Iris pigment epithelial cell (primary cell): ENCODE results near the gene EIF3I.

ENCODE experiments used
- DNase-seq: peaks from one replicate; pipeline ENCODE4 v3.0.0-alpha.2; 2011; ENCODE audit warnings: low read depth

Gene EIF3I

DNA sequence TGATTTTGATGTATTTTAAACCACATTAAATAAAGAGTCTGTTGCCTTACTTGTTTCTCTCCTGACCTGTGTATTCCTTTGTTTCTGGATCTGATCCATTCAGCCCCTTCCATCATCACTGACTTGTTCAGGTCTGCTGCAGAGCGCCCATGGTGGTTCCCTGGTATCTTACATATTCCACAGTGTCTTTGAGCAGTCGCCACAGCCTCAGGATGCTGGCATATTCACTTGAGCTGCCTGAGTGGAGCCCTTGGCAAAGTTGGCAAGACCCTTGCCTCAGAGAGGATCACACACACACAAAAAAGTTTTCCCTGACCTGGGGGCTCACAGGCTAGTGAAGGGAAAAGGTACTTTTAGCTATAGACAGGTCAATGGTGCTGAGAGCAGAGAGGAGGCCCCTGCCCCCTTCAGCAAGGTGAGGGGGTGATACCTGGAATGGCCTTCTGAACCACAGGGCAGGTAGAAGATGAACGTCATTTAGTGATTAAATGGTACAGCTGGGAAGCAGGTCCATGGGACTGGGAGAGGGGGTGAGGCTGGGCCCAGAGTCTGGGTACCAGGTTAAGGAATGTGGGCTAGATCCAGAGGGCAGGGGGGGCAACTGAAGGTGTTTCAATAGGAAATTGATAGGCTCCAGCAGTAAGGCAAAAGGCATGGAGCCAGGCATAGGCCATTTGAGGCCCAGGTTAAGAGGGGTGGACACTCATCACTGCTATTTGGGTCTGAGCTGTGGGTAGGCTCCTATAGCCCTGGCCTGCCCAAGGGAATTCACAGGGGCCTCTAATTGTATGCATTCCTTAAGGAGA lies 23.8 kb upstream of the EIF3I start:
- no peak for DNase-seq

DNA sequence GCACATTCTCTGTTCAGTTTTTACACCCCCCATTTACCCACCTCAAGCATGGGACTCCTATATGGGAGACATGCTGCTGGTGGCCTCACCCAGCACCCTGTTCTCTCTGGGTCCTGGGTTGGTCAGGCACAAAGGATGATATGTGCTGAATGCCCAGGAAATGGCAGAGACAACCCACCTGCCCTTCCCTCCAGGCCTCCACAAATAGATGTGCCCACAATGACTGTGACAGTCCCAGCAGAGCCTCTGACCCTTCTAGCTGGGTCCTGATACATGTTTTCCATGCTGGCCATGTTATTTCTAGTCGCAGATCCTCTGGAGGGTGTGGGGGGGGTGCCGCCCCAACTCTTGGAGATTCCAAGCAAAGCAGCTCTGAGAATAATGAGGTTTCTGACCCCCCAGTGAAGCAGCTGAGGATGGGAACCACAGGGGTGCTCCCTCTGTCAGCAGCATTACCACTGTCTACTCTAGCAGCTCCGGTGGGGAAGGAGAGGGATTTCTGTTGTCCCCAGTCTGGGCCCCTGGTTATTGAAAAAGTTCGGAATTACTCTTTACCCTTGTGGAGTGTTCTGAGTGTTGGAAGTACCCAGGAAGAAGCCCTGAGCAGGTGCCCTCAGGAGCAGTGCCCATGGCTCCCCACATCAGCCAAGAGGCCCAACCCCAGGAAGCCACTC lies 23.0 kb upstream of the EIF3I start:
- no peak for DNase-seq

DNA sequence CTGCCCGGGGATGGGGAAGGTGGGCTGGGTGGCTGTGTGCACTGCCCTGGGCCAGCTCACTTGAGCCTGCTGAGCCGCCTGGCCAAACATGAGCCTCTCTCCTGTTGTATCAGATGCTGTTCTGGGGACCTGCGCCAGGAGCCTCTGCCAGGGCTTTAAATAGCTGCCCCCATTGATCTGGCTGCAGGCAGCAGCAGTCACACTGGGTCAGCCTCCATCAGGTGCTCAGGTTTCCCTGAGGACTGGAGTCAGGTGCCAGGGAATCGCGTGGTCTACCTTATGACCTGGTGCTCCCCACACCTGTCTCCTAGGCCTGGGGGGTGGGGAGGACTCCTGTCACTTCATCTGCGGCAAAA lies 22.5 kb upstream of the EIF3I start:
- no peak for DNase-seq

DNA sequence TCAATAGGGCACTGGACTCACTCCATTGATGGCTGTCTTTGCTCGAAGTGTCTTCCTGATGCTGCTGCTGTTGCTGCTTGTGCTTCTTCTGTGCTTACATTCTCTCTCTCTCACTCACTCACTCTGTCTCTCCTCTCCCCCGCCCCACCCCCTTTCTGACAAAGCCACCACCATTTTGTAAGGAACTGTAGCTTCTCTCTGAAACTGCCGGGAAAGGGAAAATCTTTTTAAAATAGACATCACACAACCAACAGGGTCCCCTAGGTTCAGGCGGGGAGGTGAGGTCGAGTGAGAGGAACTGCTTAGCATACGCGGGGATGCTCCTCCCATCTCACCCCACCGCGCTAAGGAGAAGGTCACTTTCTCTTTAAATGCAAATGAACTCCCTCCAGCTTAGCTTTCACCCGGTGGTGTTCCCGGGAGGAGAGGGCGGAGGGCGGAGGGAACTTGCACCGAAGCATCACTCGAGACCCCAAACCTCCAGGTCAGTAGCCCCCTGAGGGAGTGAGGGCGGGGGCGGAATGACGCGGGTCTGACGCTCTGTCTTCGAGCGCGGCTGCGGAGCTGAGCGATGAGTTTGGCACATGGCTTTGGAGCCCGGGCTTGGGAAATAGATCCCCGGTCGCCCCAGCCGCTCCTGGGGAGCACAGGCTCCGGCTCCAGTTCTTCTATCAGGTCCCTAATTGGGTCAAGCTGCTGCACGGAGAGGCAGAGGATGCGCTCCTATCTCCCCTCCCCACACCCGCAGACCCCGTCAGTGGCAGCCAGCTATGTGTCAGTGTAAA lies 21.8 kb upstream of the EIF3I start, which contains the start of gene CCDC28B:
TSS of gene CCDC28B (plus strand) at position 370 of the 785 bp plus-strand sequence. CDS start 1,341 bp downstream, outside the sequence.
- peak; percentile 83 for DNase-seq

DNA sequence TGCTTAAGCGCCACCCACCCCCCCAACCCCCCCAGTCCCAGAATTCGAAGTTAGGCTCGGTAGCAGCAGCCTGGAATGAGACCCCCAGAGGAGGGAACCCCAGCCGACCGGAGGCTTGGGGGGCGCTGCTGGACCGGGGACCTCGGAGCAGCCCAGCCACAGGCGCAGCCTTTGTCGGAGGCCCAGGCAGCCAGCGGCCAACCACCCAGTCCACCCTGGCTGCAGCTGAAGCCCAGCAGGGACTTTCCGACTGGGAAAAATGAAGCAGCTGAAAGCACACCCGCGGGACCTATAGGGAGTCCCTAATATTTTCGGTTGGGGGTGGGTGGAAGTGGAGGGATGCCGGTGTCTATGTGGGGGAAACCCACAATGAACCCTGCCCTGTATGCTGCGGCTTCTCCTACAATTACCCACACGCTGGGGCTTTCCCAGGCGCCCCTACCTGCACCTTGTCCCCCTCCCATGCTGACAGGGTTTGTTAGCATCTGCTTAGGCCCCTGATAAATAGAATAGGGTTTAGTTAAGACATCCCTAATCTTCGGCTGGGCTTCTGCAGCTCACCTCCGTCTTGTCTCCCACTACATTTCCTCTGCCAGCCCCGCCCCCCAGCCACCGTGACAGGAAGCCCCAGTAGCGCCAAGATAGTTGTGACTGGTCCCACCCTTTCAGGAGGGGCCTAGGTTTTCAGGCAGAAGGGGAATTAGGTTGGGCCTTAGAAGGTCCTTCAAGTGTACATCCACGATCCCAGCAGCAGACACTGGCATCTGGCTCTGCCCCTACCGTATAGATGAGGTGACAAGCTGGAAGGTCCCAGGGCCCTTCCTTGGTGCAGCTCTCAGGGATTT lies 21.0 kb upstream of the EIF3I start:
- DNase-seq, result peak; percentile 72

DNA sequence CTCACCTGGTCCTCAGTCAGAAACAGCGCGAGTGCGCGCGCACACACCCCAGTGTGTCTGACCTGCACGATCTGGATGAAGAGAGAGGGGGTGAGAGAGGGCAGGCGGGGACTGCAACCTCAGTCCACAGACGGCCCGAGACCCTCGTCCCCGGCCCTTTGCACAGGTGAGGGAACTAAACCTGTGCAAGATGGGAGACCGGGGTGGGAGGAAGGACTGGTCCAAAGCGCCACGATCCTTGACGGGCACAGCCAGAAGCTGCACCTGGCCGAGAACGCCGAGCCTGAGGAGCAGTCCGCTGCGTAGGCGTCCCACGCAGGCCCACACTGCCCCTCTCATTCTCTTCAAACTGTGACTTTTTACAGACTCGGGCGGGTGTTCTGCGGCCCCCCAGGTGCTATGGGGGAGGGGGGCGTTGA lies 17.3 kb upstream of the EIF3I start:
- no peak for DNase-seq

DNA sequence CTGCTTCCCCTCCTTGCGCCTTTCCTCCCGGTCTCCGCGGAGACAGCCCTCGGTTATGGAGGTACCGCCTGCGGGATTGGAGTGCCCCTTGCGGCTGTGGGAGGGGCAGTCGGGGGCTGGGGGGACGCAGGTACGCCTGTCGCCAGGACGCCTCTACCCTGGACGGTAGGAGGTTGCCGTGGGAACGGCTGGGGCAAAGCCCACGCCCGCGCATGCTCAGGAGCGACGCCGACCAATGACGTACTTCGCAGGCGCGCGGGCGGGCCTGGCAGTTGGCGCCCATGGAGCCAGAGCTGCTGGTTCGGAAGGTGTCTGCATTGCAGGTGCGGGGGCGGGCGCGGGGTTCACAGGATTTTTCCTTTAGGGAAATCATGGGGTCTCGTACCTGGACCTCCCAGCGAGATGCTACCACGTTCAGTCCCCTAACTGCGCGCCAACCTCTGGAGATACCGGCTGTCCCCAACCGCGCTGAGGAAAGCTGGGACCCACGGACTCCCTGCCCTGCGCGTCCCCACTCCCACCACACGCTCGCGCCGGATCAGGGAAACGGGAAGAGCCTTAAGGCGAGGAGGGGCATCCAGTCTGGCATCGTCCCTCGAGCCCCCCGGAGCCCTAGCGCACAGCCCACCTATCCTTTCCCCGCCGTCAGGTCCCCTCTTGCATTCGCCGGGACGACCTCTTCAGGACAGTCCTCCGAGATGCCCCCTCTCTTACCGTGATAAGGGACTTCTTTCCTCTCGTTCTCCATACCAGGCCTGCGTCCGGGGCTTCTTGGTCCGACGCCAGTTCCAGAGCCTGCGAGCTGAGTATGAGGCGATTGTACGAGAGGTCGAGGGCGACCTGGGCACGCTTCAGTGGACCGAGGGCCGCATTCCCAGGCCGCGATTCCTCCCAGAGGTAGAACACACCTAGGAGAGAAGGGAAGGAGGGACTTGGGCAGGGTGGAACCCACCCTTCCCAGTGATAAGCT lies 16.5 kb upstream of the EIF3I start, which contains the start of gene IQCC:
TSS of gene IQCC (plus strand) at position 271 of the 970 bp plus-strand sequence. CDS start at position 282, 11 bp downstream.
- peak; percentile 78 for DNase-seq

DNA sequence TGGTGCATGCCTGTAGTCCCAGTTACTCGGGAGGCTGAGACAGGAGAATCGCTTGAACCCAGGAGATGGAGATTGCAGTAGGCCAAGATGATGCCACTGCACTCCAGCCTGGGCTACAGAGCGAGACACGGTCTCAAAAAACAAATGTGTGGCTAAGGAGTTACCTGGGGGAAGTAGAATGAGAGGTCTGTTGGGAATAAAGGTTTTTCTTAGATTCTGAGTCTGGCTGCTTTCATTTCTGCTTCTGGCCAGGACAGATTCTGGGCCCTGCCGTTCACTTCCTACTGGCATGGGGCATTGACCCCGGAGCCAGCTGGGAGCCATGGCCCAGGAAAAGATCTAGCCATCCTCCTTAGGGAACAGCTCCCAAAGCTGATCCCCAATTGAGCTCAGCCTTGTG lies 13.7 kb upstream of the EIF3I start:
- DNase-seq, result no peak

DNA sequence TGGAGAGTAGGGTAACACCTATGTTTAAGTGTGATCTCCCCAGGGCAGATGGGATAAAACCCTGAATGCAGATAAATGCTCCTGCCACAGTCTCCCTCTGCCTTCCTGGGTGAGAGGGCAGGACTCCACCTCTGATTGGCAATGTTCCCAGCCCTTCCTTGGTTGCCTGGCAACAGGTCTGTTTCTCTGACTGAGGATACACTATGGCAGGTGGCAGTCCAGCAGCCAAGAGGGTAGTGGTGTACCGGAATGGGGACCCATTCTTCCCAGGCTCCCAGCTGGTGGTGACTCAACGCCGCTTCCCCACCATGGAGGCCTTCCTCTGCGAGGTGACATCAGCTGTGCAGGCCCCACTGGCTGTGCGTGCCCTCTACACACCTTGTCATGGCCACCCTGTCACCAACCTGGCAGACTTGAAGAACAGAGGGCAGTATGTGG lies 13.3 kb upstream of the EIF3I start, which contains the start of gene DCDC2B:
TSS of gene DCDC2B (plus strand) at position 199 of the 438 bp plus-strand sequence. CDS start at position 204, 5 bp downstream.
- peak; percentile 40 for DNase-seq

DNA sequence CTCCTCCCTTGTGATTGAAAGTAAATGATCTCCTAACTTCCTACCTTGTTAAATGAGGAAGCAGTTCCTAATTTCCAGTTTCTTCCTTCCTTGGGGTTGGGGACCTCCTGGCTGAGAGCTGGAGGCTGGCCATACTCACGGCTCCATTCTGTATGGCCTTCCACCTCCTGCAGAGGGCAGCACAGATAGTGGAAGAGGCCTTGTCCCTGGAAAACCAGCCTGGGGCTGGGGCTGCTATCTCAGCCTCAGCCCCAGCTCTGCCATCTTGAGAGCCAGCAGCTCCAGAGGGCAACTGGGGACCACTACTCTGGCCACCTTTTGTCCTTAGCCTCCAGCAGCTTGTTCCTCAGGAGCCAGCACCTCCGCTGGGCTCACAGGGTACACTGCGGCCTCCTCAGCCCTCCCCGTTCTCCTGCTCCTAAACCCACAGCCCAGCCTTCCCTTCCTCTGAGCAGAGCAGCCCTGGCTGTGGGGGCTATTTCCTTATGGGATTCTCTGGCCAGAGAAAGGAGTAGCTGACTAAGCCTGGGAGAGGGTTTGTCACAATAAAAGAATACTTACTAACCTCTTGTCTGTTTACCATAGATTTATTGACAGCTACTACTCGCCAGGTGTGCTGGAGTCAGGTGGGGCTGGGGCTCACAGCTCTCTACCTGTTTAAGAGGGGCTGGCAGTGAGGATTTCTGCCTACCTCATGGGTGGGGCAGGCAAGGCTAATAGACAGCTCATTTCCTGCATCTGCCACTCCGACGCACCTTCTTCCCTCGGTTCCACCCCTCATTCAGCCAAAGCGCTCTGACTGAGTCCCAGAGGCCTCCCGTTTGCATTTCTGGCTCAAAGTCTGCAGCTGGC lies 6.4 kb upstream of the EIF3I start:
- peak; percentile 64 for DNase-seq

DNA sequence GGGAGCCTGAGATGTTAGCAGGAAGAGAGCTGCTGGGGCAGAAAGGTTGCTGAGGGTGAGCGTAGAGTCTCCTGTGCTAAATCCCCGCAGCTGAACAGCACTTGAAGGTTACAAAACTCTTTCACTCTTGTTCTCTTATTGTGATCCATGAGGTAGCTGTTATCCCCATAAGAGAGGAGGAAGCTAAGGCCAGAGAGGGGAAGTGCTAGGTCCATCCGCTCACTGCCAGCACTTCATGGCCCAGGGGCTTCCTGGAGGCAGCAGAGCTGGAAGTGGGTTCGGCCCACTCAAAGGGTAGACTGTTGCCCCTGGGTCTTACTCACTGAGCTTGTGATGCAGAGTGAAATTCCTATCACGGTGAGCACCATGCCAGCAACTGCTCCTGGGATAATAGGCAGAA lies 5.6 kb upstream of the EIF3I start:
- DNase-seq, result no peak

DNA sequence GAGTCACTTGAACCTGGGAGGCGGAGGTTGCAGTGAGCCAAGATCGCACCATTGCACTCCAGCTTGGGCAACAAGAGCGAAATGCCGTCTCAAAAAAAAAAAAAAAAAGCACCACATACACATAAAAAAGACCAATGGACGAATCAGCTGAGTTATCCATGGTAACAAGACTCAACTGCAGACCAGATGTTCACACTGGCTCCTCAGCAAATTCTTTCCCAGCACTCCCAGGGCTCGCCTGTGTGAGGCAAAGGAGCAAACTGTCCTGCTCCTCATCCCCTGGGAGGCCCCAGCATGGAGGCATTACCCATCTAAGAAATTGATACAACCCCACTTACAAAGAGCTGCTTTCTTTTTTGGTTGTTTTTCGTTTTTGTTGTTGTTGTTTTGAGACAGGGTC lies 3.2 kb upstream of the EIF3I start:
- DNase-seq, result no peak

DNA sequence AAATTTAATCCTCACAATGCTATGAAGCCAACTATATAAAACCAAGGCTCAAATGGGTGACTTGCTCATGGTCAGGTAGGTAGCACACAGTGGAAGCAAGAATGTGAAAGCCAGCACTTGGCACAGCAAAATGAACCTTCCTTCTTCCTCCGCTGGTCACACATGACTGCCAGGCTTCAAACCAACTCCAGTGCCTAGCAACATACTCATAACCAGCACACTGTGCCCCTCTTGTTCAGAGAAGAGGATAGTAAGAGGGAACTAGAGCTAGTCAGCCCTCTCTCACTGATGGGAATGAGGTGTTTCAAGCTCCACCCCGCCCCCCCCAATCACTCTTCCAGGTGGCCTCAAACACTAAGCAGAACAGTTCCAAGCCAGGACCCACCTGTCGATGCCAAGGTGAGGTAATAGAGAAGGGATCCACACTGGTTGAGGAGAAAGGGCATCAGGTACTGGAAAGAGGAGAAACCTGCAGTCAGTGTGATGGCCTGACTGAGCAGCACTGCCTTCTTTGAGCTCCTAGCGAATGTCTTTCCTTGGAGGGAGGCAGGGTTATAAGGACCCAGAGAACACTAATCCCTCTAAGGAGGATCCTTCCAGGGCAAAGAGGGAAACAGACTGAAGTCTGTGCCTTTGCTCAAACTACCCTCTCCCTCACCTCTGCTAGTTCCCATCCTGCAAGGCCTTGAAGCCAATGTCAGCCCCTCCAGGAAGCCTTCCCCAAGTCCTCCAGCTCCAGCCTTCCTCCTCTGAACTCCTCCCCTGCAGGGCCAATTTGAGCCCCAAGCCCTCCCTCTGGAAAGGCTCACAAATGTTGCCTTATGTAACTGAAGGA lies 1.2 kb upstream of the EIF3I start:
- DNase-seq, result no peak

DNA sequence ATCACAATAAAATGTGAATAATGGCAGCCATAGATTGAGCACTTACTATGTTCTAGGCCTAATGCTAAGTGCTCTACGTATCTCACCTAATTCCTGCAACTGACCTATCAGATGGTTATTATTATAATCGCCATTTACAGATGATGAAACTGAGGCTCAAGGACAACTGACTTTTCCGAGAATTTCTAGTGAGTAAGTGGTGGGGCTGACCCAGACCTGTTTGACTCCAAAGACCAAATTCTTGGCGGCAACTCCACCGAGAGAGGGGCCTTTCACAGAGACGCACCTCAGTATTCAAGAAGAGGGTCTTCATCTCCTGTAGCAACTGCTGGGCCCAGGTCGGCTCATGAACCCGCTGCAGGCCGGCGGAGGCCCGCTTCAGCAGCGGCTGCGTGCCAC lies 627 bp upstream of the EIF3I start:
- no peak for DNase-seq

DNA sequence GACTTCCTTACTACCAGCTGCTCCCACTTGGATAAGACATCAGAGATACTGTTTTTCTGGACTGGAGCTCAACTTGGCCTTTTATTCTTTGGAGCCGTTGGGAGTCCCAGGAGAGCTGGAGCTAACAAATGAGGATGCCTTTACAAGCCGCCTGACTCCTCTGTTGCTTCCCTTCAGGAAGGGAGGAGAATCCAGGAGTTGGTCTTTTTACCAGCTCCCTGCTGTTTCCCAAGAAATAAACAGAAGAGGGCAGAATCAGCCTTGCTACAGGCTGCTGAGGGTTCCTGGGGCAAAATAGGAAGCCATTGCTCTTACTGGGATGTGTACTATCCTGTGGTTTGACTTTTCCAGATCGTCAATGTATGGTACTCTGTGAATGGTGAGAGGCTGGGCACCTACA lies 1.5 kb downstream of the EIF3I start:
- DNase-seq, result no peak

DNA sequence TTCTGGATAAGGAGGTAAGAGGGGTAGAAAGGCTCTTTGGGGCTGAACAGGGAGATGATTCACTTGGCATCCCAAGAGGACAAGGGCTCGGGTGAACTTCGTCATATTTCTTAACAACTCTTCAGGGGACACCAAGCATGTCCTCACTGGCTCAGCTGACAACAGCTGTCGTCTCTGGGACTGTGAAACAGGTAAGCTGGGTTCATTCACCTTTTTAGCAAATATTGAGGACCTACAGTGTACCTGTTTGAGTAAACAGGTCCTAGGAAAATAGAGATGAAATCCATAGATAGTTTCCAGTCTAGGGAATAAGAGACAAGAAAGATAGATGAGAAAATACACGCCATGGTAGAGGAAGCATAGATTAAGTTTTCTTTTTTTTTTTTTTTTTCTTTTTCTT lies 2.1 kb downstream of the EIF3I start:
- no peak for DNase-seq

DNA sequence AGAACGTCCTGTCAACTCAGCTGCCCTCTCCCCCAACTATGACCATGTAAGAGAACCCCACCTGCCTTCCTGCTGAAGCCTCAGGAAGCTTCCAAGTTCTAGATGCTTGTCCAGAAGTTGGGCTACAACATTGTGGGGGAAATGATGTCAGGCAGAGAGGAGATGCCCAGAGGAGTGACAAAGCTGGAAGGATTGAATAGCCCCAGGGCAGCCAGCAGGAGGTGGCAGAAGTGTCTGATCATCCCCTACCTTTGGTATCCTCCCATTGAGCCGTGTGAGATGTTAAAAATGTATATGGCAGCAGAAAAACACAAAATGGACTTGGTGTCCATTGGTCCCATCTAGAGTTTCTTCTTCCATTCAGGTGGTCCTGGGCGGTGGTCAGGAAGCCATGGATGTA lies 6.6 kb downstream of the EIF3I start:
- no peak for DNase-seq

DNA sequence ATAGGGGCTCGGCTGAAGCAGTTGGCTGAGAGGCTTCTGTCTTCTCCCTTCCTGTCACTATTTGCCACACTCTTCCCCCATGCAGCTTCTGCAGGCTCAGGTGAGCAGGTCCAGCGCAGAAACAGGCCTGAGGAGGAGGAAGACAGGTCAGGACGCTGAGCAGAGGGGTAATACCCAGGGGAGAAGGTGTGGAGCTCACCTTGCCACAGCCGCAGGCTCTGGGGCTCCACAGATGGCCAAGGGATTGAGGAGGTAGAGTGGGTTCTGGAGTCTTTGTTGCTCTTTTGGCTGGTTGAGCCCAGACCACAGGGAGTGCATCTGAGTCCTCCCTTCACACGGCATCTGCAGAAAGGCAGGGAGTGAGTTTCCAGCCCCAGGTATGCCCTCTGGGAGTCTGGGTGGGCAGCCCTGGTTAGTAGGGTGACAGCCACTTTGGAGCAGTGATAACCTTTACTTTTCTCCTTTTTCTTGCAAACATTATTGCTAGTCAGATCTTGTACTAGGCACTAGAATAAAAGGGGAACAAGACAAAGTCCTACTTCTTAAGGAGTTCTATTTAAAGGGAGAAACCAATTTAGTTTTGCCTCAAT lies 9.7 kb downstream of the EIF3I start:
- DNase-seq, result no peak
